Measurements from ENCODE around the gene KLF11.
A peak's percentile ranks its signal among the peaks of the same experiment; 100 is the strongest.
"Not testable (repeated sequence)": the region's sequence is repeated elsewhere in the genome, so short reads cannot be mapped to it uniquely, and the experiment has no call there.

The KLF11 gene

GRCh38 chr2:10009811-10010781 lies 33.3 kb upstream of the KLF11 start:
- no peak for DNase-seq (ENCODE audit: low read depth)

GRCh38 chr2:10010861-10011605 lies 32.3 kb upstream of the KLF11 start:
- not testable (repeated sequence) for DNase-seq (ENCODE audit: low read depth)

- not testable (repeated sequence) for DNase-seq (ENCODE audit: low read depth)
Observed at GRCh38 chr2:10011606-10012325, 31.6 kb upstream of the KLF11 start.

GRCh38 chr2:10012366-10012962 lies 30.9 kb upstream of the KLF11 start:
- DNase-seq (ENCODE audit: low read depth) = not testable (repeated sequence)

- no peak for DNase-seq (ENCODE audit: low read depth)
Observed at GRCh38 chr2:10012963-10013461, 30.3 kb upstream of the KLF11 start.

- DNase-seq (ENCODE audit: low read depth) = not testable (repeated sequence)
Observed at GRCh38 chr2:10013651-10014417, 29.5 kb upstream of the KLF11 start.

GRCh38 chr2:10014418-10015190 lies 28.7 kb upstream of the KLF11 start:
- no peak for DNase-seq (ENCODE audit: low read depth)

- not testable (repeated sequence) for DNase-seq (ENCODE audit: low read depth)
Observed at GRCh38 chr2:10015376-10015989, 27.9 kb upstream of the KLF11 start.

GRCh38 chr2:10016001-10016801 lies 27.1 kb upstream of the KLF11 start:
- no peak for DNase-seq (ENCODE audit: low read depth)

- DNase-seq (ENCODE audit: low read depth) = no peak
Observed at GRCh38 chr2:10016802-10017258, 26.5 kb upstream of the KLF11 start.

- no peak for DNase-seq (ENCODE audit: low read depth)
Observed at GRCh38 chr2:10017313-10017941, 25.9 kb upstream of the KLF11 start.

- DNase-seq (ENCODE audit: low read depth) = no peak
Observed at GRCh38 chr2:10019174-10019573, 24.2 kb upstream of the KLF11 start.

GRCh38 chr2:10019602-10020400 lies 23.5 kb upstream of the KLF11 start:
- peak; percentile 45 for DNase-seq (ENCODE audit: low read depth)

GRCh38 chr2:10022041-10022421 lies 21.3 kb upstream of the KLF11 start:
- no peak for DNase-seq (ENCODE audit: low read depth)

- no peak for DNase-seq (ENCODE audit: low read depth)
Observed at GRCh38 chr2:10022445-10022844, 20.9 kb upstream of the KLF11 start.

GRCh38 chr2:10022966-10023662 lies 20.2 kb upstream of the KLF11 start:
- no peak for DNase-seq (ENCODE audit: low read depth)

Data from CMK (cell line).